ENCODE data around the gene PTBP1.
"Not testable (repeated sequence)": the region's sequence is repeated elsewhere in the genome, so short reads cannot be mapped to it uniquely, and the experiment has no call there.

The PTBP1 gene

DNA sequence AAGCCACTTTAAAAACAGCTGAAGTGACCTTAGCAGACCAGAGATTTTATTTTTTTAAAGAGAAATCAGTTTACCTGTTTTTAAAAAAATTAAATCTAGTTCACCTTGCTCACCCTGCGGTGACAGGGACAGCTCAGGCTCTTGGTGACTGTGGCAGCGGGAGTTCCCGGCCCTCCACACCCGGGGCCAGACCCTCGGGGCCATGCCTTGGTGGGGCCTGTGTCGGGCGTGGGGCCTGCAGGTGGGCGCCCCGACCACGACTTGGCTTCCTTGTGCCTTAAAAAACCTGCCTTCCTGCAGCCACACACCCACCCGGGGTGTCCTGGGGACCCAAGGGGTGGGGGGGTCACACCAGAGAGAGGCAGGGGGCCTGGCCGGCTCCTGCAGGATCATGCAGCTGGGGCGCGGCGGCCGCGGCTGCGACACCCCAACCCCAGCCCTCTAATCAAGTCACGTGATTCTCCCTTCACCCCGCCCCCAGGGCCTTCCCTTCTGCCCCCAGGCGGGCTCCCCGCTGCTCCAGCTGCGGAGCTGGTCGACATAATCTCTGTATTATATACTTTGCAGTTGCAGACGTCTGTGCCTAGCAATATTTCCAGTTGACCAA, 13.7 kb downstream of the PTBP1 start:
- DNase-seq (ENCODE audit: low spot score), result no peak

DNA sequence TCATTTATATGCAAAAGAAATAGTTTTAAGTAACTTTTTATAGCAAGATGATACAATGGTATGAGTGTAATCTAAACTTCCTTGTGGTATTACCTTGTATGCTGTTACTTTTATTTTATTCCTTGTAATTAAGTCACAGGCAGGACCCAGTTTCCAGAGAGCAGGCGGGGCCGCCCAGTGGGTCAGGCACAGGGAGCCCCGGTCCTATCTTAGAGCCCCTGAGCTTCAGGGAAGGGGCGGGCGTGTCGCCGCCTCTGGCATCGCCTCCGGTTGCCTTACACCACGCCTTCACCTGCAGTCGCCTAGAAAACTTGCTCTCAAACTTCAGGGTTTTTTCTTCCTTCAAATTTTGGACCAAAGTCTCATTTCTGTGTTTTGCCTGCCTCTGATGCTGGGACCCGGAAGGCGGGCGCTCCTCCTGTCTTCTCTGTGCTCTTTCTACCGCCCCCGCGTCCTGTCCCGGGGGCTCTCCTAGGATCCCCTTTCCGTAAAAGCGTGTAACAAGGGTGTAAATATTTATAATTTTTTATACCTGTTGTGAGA, 14.3 kb downstream of the PTBP1 start:
- DNase-seq (ENCODE audit: low spot score), result no peak

DNA sequence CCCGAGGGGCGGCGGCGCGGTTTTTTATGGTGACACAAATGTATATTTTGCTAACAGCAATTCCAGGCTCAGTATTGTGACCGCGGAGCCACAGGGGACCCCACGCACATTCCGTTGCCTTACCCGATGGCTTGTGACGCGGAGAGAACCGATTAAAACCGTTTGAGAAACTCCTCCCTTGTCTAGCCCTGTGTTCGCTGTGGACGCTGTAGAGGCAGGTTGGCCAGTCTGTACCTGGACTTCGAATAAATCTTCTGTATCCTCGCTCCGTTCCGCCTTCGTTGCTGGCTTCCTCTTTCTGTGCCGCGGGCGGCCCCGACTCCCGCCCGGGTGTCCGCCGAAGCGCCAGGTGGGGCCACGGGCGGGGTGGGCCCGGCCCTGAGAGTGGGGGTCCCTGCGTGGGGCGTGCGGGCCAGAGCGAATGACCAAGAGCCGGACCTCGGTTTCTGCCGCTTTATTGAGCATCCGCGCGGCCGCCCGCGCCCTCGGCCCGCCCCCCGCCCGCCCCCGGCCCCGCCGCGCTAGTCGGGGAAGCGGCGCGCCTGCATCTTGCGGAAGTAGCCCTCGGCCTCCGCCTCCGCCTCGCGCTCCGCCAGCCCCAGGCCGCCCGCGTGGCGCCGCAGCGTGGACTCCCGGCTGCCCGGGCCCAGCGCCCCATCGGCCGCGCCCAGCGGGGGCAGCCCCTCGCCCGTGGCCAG, 14.9 kb downstream of the PTBP1 start:
- no peak for DNase-seq (ENCODE audit: low spot score)

DNA sequence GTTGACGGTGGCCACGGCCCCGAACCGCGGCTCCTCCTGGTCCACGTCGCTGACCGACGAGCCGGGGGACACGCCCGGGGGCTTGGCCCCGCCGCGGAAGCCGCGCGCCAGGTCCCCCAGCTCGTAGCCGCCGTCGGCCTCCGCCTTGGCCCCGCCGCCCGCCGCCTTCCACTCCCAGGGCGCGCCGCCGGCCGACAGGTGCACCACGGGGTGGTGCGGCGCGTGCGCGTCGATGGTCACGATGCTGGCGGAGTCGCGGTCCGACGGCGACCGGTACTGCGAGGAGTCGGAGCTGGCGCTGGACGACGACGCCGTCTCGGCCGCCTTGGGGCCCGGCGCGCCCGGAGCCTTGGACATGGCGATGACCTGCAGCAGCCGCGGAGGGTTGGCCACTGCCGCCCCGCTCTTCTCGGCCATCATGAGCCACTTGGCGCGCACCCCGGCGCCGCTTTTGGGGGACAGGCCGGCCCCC, 15.5 kb downstream of the PTBP1 start:
- DNase-seq (ENCODE audit: low spot score), result no peak

DNA sequence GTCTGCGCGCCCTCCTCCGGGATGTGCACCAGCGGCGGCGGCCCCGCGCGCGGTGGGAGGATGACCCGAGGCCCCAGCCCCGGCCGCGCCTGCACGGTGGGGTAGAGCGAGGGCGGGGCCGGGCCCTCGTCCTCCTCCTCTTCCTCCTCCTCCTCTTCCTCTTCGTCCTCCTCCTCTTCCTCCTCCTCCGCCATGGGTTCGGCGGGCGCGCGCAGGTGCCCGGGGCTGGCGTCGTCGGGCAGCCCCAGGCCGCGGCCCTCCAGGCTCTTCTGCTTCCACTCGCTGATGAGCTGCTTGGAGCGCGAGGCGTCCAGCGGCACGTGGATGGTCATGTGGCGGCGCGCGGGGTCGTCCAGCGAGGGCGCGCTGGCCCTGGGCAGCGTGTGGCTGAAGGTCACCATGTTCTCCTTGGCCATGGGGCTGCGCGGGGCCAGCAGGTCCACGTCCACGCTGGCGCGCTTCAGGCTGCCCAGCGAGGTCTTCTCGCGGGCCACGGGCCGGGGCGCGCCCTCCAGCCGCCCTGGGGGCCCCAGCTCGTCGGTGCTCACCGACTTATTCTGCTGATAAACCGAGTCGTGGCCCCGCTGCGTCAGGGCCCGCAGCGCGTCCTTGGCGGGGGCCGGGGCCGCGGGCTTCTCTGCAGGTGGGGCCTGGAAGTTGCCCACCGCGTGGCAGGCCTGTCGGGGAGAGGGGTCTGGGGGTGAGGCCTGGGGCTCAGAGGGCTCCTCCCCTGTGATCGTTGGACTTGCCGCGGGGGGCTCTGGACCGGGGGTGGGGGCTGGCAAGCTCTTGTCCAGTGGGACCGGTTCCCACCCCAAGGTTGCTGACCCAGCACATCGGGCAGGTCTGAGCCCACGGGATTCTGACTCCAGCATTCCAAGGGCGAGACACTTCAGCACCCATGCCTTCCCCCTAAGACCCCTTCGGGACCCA, 16.2 kb downstream of the PTBP1 start:
- no peak for DNase-seq (ENCODE audit: low spot score)

DNA sequence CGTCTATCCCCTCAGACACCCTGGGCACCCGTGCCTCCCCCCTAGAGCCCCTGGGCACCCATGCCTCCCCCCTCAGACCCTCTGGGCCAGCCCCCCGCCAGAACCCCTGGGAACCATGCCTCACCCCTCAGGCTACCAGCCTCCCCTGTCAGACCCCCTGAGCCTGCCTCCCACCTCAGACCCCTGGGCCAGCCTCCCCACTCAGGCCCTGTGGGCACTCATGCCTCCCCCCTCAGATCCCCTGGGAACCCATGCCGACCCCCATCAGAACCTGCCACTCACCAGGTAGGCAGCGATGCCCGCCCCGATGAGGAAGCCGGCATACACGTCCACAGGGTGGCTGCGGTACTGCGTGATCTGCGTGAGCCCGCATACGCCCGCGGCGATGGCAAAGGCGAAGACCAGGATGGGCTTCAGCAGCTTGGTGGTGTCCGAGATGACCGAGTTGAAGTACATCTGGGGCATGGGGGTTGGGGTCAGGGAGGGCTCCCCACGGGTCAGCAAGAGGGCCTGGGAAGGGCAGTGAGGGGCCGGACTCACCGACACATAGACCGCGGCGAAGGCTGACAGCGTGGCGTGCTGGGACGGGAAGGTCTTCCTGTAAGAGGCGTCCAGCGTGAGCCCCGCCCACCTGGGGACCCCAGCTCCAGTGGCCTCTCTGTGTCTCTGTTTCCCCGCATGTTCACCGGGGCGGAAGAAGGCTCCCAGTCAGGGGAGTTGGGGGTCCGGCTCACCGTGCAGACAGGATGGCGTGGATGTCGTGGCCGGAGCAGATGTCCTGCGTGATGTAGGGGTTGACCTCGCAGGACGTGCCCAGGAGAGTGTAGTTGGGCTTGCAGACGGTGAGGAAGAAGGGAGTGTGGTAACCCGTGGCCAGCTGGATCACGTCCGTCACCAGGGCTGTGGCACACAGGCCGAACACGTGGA, 17.2 kb downstream of the PTBP1 start:
- DNase-seq (ENCODE audit: low spot score), result no peak

DNA sequence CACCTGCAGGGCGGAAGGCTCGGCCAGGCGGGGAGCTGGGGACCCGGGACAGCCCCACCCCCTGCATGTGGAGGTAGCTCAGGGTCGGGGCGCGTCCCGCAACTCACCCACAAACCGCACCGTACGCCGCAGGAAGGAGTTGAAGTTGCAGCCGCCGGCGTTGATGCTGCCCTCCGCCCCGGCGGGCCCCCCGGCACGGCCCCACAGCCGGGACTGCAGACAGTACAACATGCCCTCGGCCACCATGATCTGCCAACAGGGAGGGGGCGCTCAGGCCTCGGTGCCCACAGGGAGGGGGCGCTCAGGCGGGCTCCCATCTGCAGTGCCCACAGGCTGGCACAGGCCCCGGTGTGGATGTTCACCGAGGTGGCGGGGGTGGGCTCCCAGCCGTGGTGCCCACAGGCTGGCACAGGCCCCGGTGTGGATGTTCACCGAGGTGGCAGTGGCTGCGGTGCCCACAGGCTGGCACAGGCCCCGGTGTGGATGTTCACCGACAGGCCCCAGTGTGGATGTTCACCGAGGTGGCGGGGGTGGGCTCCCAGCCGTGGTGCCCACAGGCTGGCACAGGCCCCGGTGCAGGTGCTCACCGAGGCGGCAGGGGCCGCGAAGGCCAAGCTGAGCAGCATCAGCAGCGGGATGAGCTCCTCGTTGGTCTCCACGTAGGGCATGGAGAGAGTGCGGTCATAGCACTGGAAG, 18.0 kb downstream of the PTBP1 start:
- DNase-seq (ENCODE audit: low spot score), result no peak

DNA sequence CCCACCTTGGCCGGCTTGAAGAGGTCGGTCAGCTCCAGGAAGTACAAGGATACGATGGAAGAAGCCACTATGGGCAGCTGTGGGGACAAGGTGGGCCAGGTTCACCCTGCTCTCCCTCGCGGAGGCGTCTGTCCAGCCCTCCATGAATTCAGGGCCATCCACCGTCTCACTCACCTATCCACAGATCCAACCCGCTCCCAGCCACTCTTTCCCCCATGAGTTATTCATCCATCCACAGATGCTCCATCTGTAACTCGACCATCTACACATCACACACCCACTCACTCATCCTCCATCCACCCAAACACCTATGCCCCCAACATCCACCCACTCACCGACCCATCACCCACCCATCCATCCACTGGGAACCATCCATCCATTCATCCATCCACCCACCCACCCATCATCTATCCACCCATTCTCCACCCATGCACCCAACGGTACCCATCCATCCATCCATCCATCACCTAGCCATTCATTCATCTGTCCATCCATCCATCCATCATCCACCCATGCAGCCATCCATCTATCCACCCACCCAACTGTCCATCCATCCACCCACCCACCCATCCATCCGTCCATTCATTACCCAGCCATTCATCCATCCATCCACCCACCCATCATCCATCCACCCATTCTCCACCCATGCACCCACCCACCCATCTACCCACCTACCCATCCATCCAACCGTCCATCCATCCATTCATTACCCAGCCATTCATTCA, 18.7 kb downstream of the PTBP1 start:
- DNase-seq (ENCODE audit: low spot score), result no peak

DNA sequence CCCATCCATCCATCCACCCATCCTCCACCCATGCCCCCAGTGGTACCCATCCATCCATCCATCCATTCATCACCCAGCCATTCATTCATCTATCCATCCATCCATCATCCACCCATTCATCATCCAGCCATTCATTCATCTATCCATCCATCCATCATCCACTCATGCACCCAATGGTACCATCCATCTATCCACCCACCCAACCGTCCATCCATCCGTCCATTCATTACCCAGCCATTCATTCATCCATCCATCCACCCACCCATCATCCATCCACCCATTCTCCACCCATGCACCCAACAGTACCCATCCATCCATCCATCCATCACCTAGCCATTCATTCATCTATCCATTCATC, 19.2 kb downstream of the PTBP1 start:
- DNase-seq (ENCODE audit: low spot score), result no peak

DNA sequence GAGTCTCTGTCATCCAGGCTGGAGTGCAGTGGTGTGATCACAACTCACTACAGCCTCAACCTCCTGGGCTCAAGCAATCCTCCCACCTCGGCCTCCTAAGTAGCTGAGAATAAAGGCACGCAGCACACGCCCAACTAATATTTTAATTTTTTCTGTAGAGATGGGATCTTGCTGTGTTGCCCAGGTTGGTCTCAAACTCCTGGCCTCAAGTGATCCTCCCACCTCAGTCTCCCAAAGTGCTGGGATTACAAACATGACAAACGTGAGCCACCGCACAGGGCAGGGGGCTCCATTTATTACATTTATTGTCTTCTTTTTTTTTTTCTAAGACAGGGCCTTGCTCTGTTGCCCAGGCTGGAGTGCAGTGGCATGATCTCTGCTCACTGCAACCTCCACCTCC, 23.0 kb downstream of the PTBP1 start:
- not testable (repeated sequence) for DNase-seq (ENCODE audit: low spot score)

DNA sequence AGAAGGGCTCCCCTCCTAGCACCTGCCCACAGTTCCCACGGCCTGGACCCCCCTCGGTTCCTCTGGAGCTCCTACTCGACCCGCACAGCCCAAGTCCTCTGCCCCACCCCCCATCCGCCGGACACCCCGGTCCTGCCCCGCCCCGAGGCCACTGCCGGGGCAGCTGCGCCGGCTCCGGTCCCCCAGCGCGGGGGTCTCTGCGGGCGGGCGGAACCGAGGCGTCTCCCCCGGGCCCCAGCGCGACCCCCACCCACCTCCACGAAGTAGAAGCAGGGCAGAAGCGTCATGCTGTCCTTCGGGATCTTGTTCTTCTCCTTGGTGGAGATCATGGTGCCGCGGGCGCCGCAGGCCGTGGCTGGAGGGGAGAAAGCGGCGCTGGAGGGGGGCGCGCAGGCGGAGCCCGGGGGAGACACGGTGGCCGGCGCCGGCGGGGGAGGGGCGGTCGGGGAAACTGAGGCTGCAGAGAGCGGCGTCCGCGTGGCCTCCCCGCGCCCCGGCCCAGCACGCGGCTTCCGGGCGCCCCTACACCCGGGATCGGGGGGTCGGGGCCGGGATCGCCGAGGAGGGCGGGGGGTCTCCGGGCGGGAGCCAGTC, 24.1 kb downstream of the PTBP1 start:
- DNase-seq (ENCODE audit: low spot score), result no peak

DNA sequence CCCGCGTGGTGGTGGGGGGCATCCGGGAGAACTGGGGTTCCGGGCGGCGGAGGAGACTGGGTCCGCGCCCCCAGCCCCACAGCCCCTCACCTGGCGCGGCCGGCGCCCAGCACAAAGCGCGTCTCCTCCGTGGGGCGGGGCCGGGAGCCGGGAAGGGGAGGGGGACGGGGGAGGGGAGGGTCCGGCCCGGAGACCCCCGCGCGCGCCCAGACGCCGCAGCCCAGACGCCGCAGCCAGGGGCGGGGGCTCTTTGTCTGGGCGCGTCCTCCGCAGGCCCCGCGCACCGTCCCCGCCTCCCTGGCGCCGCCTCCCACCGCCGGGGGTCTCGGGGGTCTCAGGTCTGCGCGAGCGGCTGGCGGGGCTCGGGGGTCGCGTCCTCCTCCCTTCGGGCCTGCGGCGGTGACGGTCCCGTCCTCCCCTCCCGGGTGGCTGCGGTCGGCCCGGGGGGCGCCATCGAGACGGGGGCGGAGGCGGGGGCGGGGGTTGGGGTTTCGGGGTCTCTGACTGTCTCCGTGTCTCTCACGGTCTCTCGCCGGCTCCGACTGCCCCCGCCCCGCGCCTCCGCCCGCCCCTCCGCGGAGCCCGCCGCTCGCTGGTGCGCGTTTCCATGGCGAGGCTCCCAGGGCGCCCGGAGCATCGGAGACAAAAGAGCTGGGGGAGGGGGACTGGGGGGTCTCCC, 24.7 kb downstream of the PTBP1 start, which contains the start of gene PLPPR3:
PLPPR3 (minus strand) TSS at position 131 of the 679 bp plus-strand sequence. CDS start 396 bp downstream, outside the sequence.
- no peak for DNase-seq (ENCODE audit: low spot score)

DNA sequence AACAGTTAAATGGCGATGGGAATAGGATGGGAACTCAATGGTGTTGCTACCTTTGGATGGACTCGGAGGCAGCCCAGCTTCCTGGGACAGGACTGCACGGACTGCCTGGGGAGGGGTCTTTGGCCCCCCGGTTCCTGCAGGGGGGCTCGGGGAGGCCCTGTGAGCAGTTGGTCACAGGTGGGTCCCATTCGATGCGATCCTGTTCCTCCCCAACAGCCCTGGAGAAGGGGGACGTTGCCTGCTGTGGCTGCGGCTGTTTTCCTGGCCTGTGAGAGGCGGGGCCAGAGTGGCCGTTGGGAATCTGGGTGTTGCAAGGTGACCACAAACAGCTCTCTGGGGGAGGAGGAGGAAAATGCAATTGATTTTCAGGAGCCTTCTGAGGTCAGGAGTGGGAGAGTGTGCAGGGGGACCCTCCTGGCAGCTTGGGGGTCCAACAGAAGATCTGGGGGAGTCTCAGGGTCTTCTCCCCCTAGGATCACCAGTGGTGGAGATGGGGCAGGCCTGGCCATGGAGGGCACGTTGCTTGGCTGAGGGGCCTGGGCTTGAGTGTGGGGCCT, 26.4 kb downstream of the PTBP1 start:
- no peak for DNase-seq (ENCODE audit: low spot score)

DNA sequence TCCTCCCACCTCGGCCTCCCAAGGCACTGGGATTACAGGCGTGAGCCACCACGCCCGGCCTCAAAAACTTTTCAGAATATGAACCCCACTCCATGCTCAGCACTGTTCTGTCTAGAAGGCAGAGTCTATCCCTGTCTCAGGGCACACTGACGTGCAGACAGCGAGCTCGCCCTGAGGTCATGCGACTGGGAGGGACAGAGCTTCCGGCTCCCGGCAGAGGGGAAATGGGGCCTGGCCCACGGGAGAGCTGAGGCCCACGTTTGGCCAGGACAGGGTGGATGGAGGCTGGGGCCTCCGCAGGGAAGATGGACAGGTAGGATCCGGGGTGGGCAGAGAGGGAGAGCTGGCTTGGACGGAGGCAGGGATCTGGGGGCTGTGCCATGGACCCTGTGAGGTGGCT, 27.6 kb downstream of the PTBP1 start:
- DNase-seq (ENCODE audit: low spot score), result no peak

DNA sequence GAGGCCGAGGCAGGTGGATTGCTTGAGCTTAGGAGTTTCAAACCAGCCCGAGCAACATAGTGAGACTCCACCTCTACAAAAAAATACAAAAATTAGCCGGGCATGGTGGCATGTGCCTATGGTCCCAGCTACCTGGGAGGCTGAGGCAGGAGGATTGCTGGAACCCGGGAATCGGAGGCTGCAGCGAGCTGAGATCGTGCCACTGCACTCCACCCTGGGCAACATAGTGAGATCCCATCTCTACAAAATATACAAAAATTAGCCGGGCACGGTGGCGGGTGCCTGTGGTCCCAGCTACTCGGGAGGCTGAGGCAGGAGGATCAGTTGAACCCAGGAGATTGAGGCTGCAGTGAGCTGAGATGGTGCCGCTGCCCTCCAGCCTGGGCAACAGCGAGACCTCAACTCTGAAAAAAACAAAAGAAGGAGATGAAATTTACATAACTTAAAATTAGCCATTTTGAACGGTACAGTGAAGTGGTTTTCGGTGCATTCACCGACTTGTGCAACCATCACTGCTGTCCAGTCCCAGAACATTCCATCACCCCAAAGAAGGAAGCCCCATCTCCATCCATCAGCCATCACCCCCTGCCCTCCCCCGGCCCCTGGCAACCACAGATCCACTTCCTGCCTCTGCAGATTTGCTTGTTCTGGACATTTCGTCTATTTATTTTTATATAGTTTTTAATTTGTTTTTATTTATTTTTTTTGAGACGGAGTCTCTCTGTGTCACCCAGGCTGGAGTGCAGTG, 28.8 kb downstream of the PTBP1 start:
- DNase-seq (ENCODE audit: low spot score), result no peak

DNA sequence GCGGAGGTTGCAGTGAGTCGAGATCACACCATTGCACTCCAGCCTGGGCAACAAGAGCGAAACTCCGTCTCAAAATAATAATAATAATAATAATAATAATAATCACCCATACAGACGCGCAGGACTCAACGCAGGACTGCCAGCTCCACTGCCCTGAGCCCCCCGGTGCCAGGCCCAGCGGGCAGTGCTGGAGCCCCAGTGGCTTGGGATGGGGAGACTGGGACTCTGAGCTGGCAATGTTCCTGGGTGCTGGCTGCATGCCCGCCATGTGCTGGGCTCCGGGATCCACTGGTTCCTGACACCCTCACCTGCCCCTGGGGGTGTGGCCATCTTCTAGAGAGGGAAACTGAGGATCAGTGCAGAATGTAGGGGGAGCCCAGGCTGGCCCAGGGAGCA, 30.1 kb downstream of the PTBP1 start:
- DNase-seq (ENCODE audit: low spot score), result no peak

DNA sequence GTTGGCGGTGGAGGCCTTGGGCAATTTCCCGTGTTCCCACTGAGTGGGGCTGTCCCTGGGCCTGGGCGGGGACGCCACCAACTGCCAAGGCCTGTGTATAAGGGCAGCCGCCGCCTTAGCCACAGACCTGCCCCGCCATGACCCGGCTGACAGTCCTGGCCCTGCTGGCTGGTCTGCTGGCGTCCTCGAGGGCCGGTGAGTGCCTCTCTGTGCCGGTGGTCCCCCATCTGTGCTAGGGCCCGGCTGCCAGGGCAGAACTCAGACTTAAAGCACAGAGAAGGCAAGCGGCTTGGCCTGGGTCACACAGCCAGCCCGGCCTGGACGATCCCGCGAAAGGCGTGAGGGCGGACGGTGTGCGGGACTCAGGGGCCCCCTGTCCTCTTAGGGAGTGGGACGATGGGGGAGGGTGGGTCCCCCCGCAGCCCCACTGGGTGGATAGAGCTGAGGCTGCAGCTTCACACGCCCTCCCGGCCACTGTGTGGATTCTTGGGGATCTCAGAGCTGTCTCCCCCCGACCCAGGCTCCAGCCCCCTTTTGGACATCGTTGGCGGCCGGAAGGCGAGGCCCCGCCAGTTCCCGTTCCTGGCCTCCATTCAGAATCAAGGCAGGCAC, 30.6 kb downstream of the PTBP1 start, which contains the start of gene AZU1:
AZU1 (plus strand) TSS at position 128 of the 612 bp plus-strand sequence; CDS start at position 138, 10 bp downstream.
- DNase-seq (ENCODE audit: low spot score), result no peak

Measured in globus pallidus (tissue), 1 donor.